Stimulated activated CD4-positive, alpha-beta T cell treated with anti-CD3 and anti-CD28 coated beads, Interleukin-4, amount 100 ng/mL, for 1 hour (primary cell): ENCODE data around the gene RAMP1.

Experiments
- DNase-seq: peaks from one replicate; pipeline ENCODE4 v3.0.0-alpha.2; 2020

RAMP1 gene

GRCh38 chr2:237877576-237878307 is 18.3 kb downstream of the RAMP1 start:
- no peak for DNase-seq

- DNase-seq: no peak
Measured at GRCh38 chr2:237878321-237879057, 19.1 kb downstream of the RAMP1 start.

- no peak for DNase-seq
Measured at GRCh38 chr2:237879058-237879430, 19.6 kb downstream of the RAMP1 start.

GRCh38 chr2:237879991-237880560 is 20.7 kb downstream of the RAMP1 start:
- DNase-seq: no peak

- no peak for DNase-seq
Measured at GRCh38 chr2:237882510-237883481, 23.4 kb downstream of the RAMP1 start.

GRCh38 chr2:237883951-237884446 is 24.6 kb downstream of the RAMP1 start:
- DNase-seq: no peak

- DNase-seq: no peak
Measured at GRCh38 chr2:237884681-237885080, 25.3 kb downstream of the RAMP1 start.

GRCh38 chr2:237885111-237885930 is 25.9 kb downstream of the RAMP1 start:
- DNase-seq: no peak

- DNase-seq: no peak
Measured at GRCh38 chr2:237885931-237886684, 26.7 kb downstream of the RAMP1 start.

GRCh38 chr2:237886685-237887481 is 27.5 kb downstream of the RAMP1 start:
- no peak for DNase-seq

GRCh38 chr2:237888389-237888788 is 29.0 kb downstream of the RAMP1 start:
- DNase-seq: no peak

GRCh38 chr2:237889016-237889415 is 29.6 kb downstream of the RAMP1 start:
- no peak for DNase-seq

GRCh38 chr2:237889811-237890210 is 30.4 kb downstream of the RAMP1 start:
- no peak for DNase-seq

GRCh38 chr2:237892478-237892877 is 33.1 kb downstream of the RAMP1 start:
- no peak for DNase-seq

GRCh38 chr2:237892984-237893595 is 33.7 kb downstream of the RAMP1 start:
- DNase-seq: no peak

- no peak for DNase-seq
Measured at GRCh38 chr2:237894396-237894979, 35.1 kb downstream of the RAMP1 start.

- DNase-seq: no peak
Measured at GRCh38 chr2:237894986-237895543, 35.6 kb downstream of the RAMP1 start.

GRCh38 chr2:237895544-237896506 is 36.4 kb downstream of the RAMP1 start:
- DNase-seq: no peak
